Stromal cell of bone marrow (primary cell): Measurements from ENCODE around the gene TTLL3.
"Not testable (repeated sequence)": the region's sequence is repeated elsewhere in the genome, so short reads cannot be mapped to it uniquely, and the experiment has no call there.

ENCODE experiments used
- DNase-seq: peaks from one replicate; pipeline ENCODE4 v3.0.0-alpha.2; 2012; ENCODE audit warnings: low read depth

Gene TTLL3

DNA sequence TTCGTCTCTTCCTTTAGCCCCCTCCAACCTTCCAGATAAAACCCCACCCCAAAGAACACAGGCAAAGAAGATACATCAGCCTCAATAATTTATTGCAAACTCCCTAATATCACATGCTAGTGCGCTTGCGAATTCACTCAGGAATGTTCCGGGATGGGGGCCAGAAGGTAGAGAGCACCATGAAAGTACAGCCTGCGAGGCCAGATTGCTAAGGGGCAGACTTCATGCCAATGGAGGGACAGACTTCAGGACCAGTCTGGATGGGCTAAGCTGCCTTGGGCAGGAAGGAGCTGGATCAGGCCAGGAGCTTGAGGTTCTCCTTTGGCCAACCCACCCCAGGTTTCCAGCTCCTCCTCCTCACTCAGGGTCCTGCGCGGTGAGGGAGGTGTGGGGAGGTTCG, 56.6 kb downstream of the TTLL3 start:
- no peak for DNase-seq

DNA sequence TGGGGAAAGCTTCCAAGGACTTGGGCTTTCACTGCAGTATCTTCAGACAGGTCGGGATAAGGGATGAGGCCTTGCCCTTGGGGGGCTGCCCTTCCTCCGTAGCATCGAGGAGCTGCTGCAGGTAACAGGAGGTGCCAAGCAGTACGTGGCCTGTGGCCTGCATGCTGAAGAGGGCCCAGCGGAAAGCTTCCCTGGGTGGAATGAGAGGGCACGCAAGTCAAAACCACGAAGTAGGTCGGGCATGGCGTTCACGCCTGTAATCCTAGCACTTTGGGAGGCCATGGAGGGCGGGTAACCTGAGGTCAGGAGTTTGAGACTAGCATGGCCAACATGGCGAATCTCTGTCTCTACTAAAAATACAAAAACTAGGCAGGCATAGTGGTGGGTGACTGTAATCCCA, 57.0 kb downstream of the TTLL3 start:
- no peak for DNase-seq

DNA sequence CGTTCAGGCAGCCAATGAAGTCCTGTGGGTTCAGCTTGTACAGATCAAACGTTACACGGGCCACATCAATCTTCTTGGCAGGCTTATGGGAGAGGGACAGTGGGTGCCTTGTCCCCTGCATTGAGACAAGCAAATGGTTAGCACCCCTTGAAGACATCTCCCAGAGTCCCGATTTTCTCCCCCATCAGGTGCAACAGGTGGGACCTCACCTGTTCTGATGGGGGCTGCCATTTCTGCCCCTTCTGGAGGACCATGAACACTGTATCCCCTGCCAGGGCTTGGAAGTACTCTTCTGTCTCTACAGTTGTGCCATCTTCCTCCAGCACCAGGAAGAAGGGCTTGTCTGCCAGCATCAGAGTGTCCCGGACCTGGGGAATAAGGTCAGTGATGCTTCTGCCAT, 59.9 kb downstream of the TTLL3 start:
- no peak for DNase-seq

DNA sequence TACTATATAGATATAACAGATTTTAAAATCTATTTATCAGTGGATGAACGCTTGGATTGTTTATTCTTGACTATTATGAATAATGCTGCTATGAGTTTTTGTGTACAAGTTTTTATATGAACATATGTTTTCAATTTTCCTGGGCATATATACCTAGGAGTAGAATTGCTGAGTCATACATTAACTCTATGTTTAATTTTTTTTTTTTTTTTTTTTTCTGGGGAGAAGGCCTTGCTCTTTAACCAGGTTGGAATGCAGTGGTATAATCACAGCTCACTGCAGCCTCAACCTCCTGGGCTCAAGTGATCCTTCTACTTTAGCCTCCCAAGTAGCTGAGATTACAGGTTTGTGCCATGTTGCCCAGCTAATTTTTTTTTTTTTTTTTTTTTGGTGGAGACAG, 60.9 kb downstream of the TTLL3 start:
- no peak for DNase-seq

DNA sequence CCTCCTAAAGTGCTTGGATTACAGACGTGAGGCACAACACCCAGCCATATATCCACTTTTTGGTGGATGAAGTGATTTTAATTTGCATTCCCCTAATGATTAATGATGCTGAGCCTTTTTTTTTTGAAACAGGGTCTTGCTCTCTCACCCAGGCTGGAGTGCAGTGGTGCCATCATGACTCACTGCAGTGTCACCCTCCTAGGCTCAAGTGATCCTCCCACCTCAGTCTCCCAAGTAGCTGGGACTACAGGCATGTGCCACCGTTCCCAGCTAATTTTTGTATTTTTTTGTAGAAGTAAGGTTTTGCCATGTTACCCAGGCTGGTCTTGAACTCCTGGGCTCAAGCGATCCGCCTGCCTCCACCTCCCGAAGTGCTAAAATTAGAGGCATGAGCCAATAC, 62.0 kb downstream of the TTLL3 start:
- DNase-seq = not testable (repeated sequence)

DNA sequence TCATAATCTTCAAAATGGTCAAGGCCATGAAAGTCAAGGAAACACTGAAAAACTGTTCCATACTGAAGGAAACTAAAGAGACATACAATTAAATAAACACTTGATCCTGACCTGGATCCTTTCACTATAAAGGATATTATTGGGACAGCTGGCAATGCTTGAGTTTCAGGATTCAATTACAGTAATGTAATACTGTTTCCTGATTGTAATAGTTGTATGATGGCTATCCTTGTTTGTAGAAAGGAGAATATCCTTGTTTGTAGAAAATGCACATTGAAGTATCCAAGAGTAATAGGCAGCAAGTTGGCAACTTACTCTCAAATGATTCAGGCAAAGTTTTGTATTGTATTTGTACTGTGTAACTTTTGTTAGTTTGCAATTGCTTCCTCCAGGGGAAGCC, 65.4 kb downstream of the TTLL3 start:
- DNase-seq = no peak

DNA sequence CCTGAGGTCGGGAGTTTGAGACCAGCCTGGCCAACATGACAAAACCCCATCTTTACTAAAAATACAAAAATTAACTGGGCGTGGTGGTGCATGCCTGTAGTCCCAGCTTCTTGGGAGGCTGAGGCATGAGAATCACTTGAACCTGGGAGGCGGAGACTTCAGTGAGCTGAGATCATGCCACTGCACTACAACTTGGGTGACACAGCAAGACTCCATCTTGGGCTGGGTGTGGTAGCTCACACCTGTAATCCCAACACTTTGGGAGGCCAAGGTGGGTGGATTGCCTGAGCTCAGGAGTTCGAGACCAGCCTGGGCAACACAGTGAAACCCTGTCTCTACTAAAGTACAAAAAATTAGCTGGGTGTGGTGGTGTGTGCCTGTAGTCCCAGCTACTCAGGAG, 66.2 kb downstream of the TTLL3 start:
- not testable (repeated sequence) for DNase-seq

DNA sequence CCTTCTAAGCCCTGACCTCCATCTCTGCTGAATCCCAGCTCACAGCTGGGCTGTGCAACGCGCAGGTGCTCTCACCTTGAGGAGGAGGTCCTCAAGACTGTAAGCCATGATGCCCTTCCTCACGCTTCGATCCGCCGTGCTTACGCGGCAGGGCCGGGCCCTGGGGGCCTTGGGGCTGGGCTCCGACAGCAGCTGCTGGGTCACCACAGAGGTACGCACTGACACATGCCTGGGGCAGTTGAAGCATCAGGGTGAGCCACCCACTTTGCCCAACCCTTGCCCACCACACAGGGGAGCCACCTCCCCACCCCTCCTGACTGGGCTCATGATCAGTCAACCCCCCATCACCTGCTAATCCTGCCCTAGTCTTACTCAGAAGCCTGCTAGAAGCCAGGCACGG, 66.9 kb downstream of the TTLL3 start:
- DNase-seq = no peak

DNA sequence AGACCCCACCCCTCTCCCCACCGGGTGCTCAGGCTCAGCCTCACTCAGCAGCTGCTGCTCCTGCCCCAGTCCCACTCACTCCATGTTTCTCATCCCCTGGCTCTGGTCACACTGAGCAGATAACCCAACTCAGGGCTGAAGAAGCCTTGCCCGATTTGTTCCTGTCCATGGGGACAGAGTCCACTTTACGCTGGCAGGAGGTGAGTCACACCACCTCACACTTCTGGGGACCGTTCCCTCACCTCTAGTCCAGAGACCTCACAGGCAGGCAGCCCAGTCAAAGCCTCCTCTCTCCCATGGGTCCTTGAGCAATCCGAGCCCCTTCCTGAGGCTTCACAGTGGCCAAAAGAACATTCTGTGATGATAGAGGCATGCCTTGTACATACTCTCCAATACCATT, 68.6 kb downstream of the TTLL3 start:
- DNase-seq = no peak

DNA sequence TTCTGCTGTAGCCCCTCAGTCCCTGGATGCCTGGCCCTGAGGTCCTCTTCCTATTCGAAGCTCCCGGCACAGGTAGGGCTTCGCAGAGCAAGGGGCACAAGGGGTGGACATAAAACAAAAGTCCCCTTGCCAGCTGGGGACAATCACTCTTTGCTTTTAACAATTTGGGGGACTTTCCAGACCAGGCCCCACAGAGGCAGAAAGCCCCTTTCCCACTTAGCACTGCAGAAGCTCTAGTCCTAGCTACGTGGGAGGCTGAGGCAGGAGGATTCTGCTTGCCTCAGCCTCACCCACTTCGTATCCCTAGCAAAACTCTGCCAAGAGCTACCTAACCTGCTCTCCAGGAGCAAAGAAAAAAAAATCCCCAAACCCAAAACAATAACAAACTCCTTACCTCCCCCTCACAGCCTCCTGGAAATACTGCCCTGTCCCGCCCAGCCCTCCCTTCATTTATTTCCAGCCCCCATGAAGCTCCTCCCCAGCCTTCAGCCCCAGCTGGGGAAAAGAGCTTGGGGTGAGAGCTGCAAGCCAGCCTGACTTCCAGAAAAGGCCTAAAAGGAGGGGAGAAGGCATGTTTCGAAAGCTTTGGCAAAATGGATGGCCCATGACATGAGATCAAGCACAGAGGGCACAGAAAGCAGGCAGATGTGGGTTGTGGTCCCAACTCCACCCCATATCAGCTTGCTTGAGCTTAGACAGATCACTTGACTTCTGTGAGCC, 69.9 kb downstream of the TTLL3 start, which contains the start of gene CIDEC:
CIDEC (minus strand) TSS at position 424 of the 720 bp plus-strand sequence. CDS start 1,767 bp downstream, outside the sequence.
- DNase-seq = no peak

DNA sequence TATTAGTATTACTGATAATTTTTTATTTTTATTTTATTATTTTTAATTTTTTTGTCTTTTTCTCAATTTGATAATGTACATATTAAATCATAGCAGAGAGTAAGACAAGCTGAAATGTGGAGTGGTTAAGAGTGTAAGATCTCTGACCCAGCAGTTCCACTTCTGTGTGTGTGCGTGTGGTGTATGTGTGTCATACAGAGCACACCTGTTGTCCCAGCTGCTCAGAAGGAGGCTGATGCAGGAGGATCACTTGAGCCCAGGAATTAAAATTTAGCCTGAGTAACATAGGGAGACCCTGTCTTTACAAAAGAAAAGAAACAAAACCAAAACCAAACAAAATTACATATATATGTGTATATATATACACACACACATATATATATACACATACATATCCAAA, 71.4 kb downstream of the TTLL3 start:
- no peak for DNase-seq

DNA sequence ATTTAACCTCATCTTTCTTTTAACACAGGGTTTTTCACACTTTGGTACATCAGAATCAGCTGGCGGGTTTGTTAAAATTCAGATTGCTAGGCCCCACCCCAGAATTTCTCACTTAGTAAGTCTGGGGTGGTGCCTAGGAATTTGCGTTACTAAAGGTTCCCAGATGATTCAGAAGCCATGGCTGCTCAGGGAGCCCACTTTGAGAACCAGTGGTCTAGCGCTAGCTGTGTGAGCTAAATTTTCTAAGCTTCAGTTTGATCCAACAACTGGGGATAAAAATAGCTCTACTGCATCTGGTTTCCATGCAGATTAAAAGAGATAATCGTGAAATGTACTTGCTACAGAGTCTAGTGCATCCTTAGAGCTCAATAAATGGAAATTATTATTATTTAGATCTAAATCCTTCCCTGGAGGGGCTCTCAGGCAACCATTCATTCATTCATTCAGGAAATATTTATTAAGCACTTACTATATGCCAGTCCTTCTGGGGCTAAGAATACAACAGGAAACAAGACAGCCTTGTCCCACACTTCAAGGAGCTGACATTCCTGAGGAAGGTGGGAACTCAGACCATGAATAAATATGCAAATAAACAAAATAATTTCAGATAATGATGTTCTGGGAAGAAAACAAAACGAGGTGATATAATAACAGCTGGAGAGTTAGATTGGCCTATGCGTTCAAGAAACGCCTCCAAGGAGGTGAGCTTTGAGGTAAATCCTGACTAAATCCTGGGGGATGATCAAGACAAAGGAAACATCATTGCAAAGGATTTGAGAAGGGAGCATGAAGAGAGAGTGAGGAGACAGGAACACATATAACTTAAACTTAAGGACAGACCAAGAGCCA, 73.9 kb downstream of the TTLL3 start:
- no peak for DNase-seq

DNA sequence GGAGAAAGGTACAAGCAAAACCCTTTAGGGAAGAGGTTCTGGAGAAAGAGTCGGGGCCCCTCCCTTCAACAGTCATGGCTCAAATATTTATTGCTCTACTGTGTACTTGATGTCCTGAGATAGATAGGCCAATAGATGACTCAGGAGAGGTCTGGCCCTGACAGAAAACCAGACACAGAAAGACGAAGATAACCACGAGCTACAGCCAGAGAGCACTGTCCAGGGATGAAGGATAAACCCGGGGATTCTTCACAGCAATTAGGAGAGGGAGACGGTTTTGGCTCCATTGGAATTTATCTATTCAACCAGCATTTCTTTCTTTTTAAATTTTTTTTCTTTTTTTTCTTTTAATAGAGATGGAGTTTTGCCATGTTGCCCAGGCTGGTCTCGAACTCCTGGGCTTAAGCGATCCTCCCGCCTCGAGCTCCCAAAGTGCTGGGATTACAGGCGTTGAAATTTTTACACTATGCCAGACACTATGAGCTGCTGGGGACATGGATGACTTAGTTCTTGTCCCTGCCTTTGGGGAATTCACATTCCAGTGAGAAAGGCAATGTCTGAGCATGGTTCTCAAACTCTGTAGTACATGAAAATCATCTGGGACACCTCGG, 74.6 kb downstream of the TTLL3 start:
- DNase-seq = peak; percentile 46
